GM12878 (cell line): Measurements from ENCODE around the gene ELOVL5. TPM values are rescaled to one million over a fixed set of nuclear protein-coding genes. Genes with fewer than 3 reads are reported as not detected.

Experiments
- ATAC-seq: fragments of 200-7000 bp; cut with Tn5 transposase; 3 replicates; pipeline ENCODE4 v1.9.1; 2020; ENCODE audit warnings: mild to moderate bottlenecking, moderate library complexity
- BruUV-seq: library from RNA; stranded (reverse); fragments of 400-500 nt; replicated peaks from 2 replicates; lab custom pipeline; 2021; lab: Mats Ljungman, UMichigan
- CTCF ChIA-PET: fragments of 300-600 bp; sonication (Branson Sonifier 250); formaldehyde crosslinking; extraction: SDS; loops from one replicate; lab custom pipeline; 2021; ENCODE audit warnings: inconsistent platforms; lab: Yijun Ruan, JAX
- POLR2A ChIA-PET: fragments of 350-600 bp; formaldehyde crosslinking; extraction: SDS; loops from one replicate; lab custom pipeline; 2021; ENCODE audit warnings: inconsistent platforms; lab: Charles Lee
- RAD21 ChIA-PET: fragments of 300-600 bp; sonication (Branson Sonifier 250); formaldehyde crosslinking; loops from one replicate; lab custom pipeline; 2023; ENCODE audit warnings: antibody characterized with exemption; ENCODE audit not compliant: unreplicated experiment; lab: Charles Lee
- SMC1A ChIA-PET: fragments of 300-600 bp; sonication (Branson Sonifier 250); formaldehyde crosslinking; loops from one replicate; lab custom pipeline; 2023; ENCODE audit not compliant: unreplicated experiment, uncharacterized antibody; lab: Charles Lee
- DNase-seq: peaks from one replicate; pipeline ENCODE4 v3.0.0-alpha.2; 2011; ENCODE audit warnings: low read depth, low spot score
- FAIRE-seq: peaks from 3 replicates; lab custom pipeline; 2011; peaks lifted over from hg19 to GRCh38; lab: Jason Lieb, UNC
- H2AFZ ChIP-seq: 2 replicates; pipeline ENCODE4 v1.6.0; 2011; ENCODE audit warnings: low read depth, low read length, control low read depth; ENCODE audit not compliant: control insufficient read depth
- H3K27ac ChIP-seq: 2 replicates; pipeline ENCODE4 v1.5.1; 2011; ENCODE audit warnings: control low read depth; ENCODE audit not compliant: control insufficient read depth, insufficient read depth
- H3K27me3 ChIP-seq, 2 experiments: replicated peaks in 1 of 2; 2 replicates each; pipeline versions ENCODE4 v1.6.0 to v1.6.1; 2011; ENCODE audit warnings: low read length in 1 of 2; ENCODE audit not compliant: control insufficient read depth in 2 of 2, insufficient read depth in 2 of 2
- H3K36me3 ChIP-seq, 2 experiments: 2 replicates each; pipeline ENCODE4 v1.5.1; 2011; ENCODE audit warnings: low read length in 1 of 2; ENCODE audit not compliant: control insufficient read depth in 2 of 2, insufficient read depth in 2 of 2
- H3K4me1 ChIP-seq: 2 replicates; pipeline ENCODE4 v1.6.1; 2011; ENCODE audit warnings: mild to moderate bottlenecking, low read length, moderate library complexity, mixed read lengths; ENCODE audit not compliant: control insufficient read depth, insufficient read depth
- H3K4me2 ChIP-seq: 2 replicates; pipeline ENCODE4 v1.6.0; 2011; ENCODE audit warnings: control low read depth; ENCODE audit not compliant: control insufficient read depth, insufficient read depth
- H3K4me3 ChIP-seq: fragments of 200-600 bp; sonication (generic); 2 replicates; pipeline ENCODE4 v1.5.1; 2016
- H3K79me2 ChIP-seq: 2 replicates; pipeline ENCODE4 v1.6.0; 2011; ENCODE audit warnings: low read length; ENCODE audit not compliant: control insufficient read depth, insufficient read depth
- H3K9ac ChIP-seq: 2 replicates; pipeline ENCODE4 v1.8.0; 2011; ENCODE audit warnings: low read length, control low read depth, mixed read lengths; ENCODE audit not compliant: control insufficient read depth, insufficient read depth
- H3K9me3 ChIP-seq: replicated peaks from 3 replicates; pipeline ENCODE4 v1.5.1; 2011; ENCODE audit warnings: mild to moderate bottlenecking, low read length; ENCODE audit not compliant: control insufficient read depth, insufficient read depth
- H4K20me1 ChIP-seq: 2 replicates; pipeline ENCODE4 v1.6.0; 2011; ENCODE audit not compliant: control insufficient read depth, insufficient read depth
- ATF7 ChIP-seq: fragments of 450-650 bp; IDR thresholded peaks from 2 replicates; pipeline ENCODE4 v1.6.1; 2016; ENCODE audit warnings: low read depth, mild to moderate bottlenecking
- BMI1 ChIP-seq: fragments of 450-650 bp; IDR thresholded peaks from 2 replicates; pipeline ENCODE4 v1.6.1; 2016; ENCODE audit warnings: mild to moderate bottlenecking, moderate library complexity, borderline replicate concordance
- CBFB ChIP-seq: IDR thresholded peaks from 2 replicates; pipeline ENCODE4 v1.6.1; 2016; ENCODE audit warnings: antibody characterized with exemption, low read depth
- CHD2 ChIP-seq: IDR thresholded peaks from 2 replicates; pipeline ENCODE4 v1.6.1; 2011; ENCODE audit warnings: low read depth, low read length, improper control_type of control experiment, borderline replicate concordance
- CTCF ChIP-seq, 3 experiments: IDR thresholded peaks in 2 of 3; conservative IDR thresholded peaks in 1 of 3; 2 replicates each; pipeline ENCODE4 v1.5.1; 2011; ENCODE audit warnings: low read depth in 3 of 3, low read length in 3 of 3, mild to moderate bottlenecking in 3 of 3, control low read depth in 2 of 3, moderate library complexity in 2 of 3, inconsistent platforms in 1 of 3, mixed read lengths in 1 of 3; ENCODE audit not compliant: control insufficient read depth in 2 of 3, insufficient read depth in 1 of 3; ENCODE audit errors: extremely low read depth in 1 of 3
- E2F8 ChIP-seq: fragments of 450-650 bp; IDR thresholded peaks from 2 replicates; pipeline ENCODE4 v1.6.1; 2018; ENCODE audit warnings: mild to moderate bottlenecking, low read depth, moderate library complexity; ENCODE audit not compliant: partially characterized antibody
- ESRRA ChIP-seq: IDR thresholded peaks from 2 replicates; pipeline ENCODE4 v1.6.1; 2012; ENCODE audit warnings: mild to moderate bottlenecking, low read length, improper control_type of control experiment
- EZH2 ChIP-seq: IDR thresholded peaks from 2 replicates; pipeline ENCODE4 v1.6.1; 2012; ENCODE audit warnings: low read depth, mild to moderate bottlenecking, control low read depth, inconsistent platforms, low read length, borderline replicate concordance; ENCODE audit not compliant: control insufficient read depth
- HSF1 ChIP-seq: fragments of 150-350 bp; IDR thresholded peaks from 2 replicates; pipeline ENCODE4 v1.6.1; 2014; ENCODE audit warnings: mild to moderate bottlenecking, low read depth, low read length
- JUND ChIP-seq: IDR thresholded peaks from 2 replicates; pipeline ENCODE4 v1.6.1; 2012; ENCODE audit warnings: low read depth, mild to moderate bottlenecking, low read length, improper control_type of control experiment, moderate library complexity
- KAT2A ChIP-seq: conservative IDR thresholded peaks from 2 replicates; pipeline ENCODE4 v1.6.1; 2011; ENCODE audit warnings: low read depth, low read length; ENCODE audit not compliant: control insufficient read depth
- MTA2 ChIP-seq: fragments of 450-650 bp; IDR thresholded peaks from 2 replicates; pipeline ENCODE4 v1.6.1; 2016; ENCODE audit warnings: low read depth, mild to moderate bottlenecking, moderate library complexity
- NFYA ChIP-seq: IDR thresholded peaks from 2 replicates; pipeline ENCODE4 v1.6.1; 2011; ENCODE audit warnings: low read depth, mild to moderate bottlenecking, low read length, improper control_type of control experiment, borderline replicate concordance
- NFYB ChIP-seq: IDR thresholded peaks from 2 replicates; pipeline ENCODE4 v1.6.1; 2011; ENCODE audit warnings: low read depth, mild to moderate bottlenecking, low read length, improper control_type of control experiment, moderate library complexity; ENCODE audit not compliant: insufficient read depth
- WRNIP1 ChIP-seq: IDR thresholded peaks from 2 replicates; pipeline ENCODE4 v1.6.1; 2011; ENCODE audit warnings: low read depth, low read length, improper control_type of control experiment, borderline replicate concordance
- ZNF274 ChIP-seq: IDR thresholded peaks from one replicate; pipeline ENCODE4 v1.8.0; 2011; ENCODE audit not compliant: insufficient read length, insufficient read depth
- WGBS: methylation state at CpG from one replicate; pipeline ENCODE4 v1.1.6; 2016; ENCODE audit warnings: low lambda C conversion rate; ENCODE audit not compliant: insufficient replicate concordance, insufficient coverage; ENCODE audit errors: missing lambda C conversion rate; 5-methylcytosine and 5-hydroxymethylcytosine counted together
- in situ Hi-C: fragments of 300-500 bp; cut with MboI; formaldehyde crosslinking; loops from 9 replicates; pipeline ENCODE4 v1.14.3; 2018; ENCODE audit warnings: mixed read lengths
- intact Hi-C: fragments of 100-400 bp; cut with micrococcal nuclease; formaldehyde crosslinking; loops from one replicate; pipeline ENCODE4 v1.14.2; 2022; ENCODE audit not compliant: unreplicated experiment
- polyA plus RNA-seq, 11 experiments: library from polyadenylated mRNA; depleted of rRNA in 4 of 11; unstranded in 6 of 11; stranded (reverse) in 5 of 11; fragments of >200 nt; fragmentation: Nextera tagmentation in 4 of 11; fragmentation: Illumina TruSeq in 1 of 11; extraction: Ambion mirVana in 4 of 11; extraction: Trizol in 1 of 11; gene quantifications; 1 replicate in 1 of 11; 2 replicates in 10 of 11; pipeline versions ENCODE4 v1.2.1 to v1.2.3, GENCODE V29; 2011 to 2016; ENCODE audit warnings: inconsistent platforms in 2 of 11, missing spikeins in 2 of 11, low read depth in 1 of 11
- total RNA-seq, 4 experiments: library from RNA; depleted of rRNA in 3 of 4; stranded (reverse); fragments of >200 nt in 3 of 4; fragmentation: Illumina TruSeq in 1 of 4; extraction: Trizol in 1 of 4; gene quantifications; 2 replicates each; pipeline versions ENCODE4 v1.2.1 to v1.2.3, GENCODE V29; 2013 to 2021

ELOVL5 gene
- total and polyA plus RNA-seq, 10 of the 15 experiments (the other 5 are each of a cell fraction or from before 2014, with no cell fraction given) = 156 to 241 (median 196) TPM

- TF ChIP-seq ZNF274 = no peak
- TF ChIP-seq HSF1 = no peak
- TF ChIP-seq WRNIP1 = no peak
- no peak for TF ChIP-seq JUND
- TF ChIP-seq CHD2 = no peak
- TF ChIP-seq CBFB = no peak
- TF ChIP-seq KAT2A = no peak
- TF ChIP-seq BMI1 = no peak
Observed at GRCh38 chr6:53273370-53273769, 75.4 kb downstream of the ELOVL5 start (continued).

GRCh38 chr6:53269827-53270226 lies 78.9 kb downstream of the ELOVL5 start:
- ATAC-seq (no peak), FAIRE-seq (no peak), DNase-seq (no peak)
- 98% methylated on average over 5 of the region's 5 CpGs for WGBS
- H3K4me2 ChIP-seq = no peak overlapping the region
- H3K4me1 ChIP-seq = no peaks in the 10 kb centered on the region
- ChIA-PET RAD21 (no interaction called here), POLR2A (interaction anchor here (0.5 kb wide), 1 partner anchor 96 kb away, joined by 3 read pairs; no protein-coding TSS in a partner anchor), SMC1A (interaction anchor here (1.2 kb wide), 1 partner anchor 97 kb away, joined by 4 read pairs; no protein-coding TSS in a partner anchor), CTCF (interaction anchor here (1.4 kb wide), 1 partner anchor 11 kb away, joined by 3 read pairs; no protein-coding TSS in a partner anchor)
- no peak overlapping the region for H3K9ac ChIP-seq
- H3K79me2 ChIP-seq = no peaks in the 10 kb centered on the region
- no peaks in the 10 kb centered on the region for H4K20me1 ChIP-seq
- no peak overlapping the region for H3K27ac ChIP-seq
- no peak overlapping the region for H2AFZ ChIP-seq
- no TSS peak for BruUV-seq
- no peaks in the 10 kb centered on the region for H3K9me3 ChIP-seq
- H3K4me3 ChIP-seq = no peak overlapping the region
- in situ Hi-C loops = no loop called here
- intact Hi-C loops = no loop called here
- H3K36me3 ChIP-seq = peaks cover 22 to 35% of the 10 kb centered on the region in 2 experiments
- no peaks in the 10 kb centered on the region for H3K27me3 ChIP-seq
- TF ChIP-seq NFYB (no peak), CBFB (no peak), EZH2 (no peak), NFYA (no peak), CTCF (IDR thresholded peaks at IDR 0.05 in 2 of 3, conservative IDR thresholded peaks at IDR 0.05 in 1 of 3; ENCODE audit: control insufficient read depth in 2 of 3, extremely low read depth in 1 of 3, insufficient read depth in 1 of 3, low read depth in 3 of 3, low read length in 3 of 3) (no peak), ESRRA (no peak), ATF7 (no peak), E2F8 (no peak), MTA2 (no peak)
